Hematopoietic multipotent progenitor cell treated with erythropoietin and hydrocortisone succinate and interleukin-3 and kit ligand, for 6 days (in vitro differentiated cells): Measurements from ENCODE around the gene RAB25.
"Not testable (repeated sequence)": the region's sequence is repeated elsewhere in the genome, so short reads cannot be mapped to it uniquely, and the experiment has no call there.

Experiments used
- DNase-seq: peaks from one replicate; pipeline ENCODE4 v3.0.0-alpha.2; 2015

RAB25 gene

GRCh38 chr1:156055281-156056048 is 5.5 kb upstream of the RAB25 start:
- DNase-seq: peak; percentile 51

DNA sequence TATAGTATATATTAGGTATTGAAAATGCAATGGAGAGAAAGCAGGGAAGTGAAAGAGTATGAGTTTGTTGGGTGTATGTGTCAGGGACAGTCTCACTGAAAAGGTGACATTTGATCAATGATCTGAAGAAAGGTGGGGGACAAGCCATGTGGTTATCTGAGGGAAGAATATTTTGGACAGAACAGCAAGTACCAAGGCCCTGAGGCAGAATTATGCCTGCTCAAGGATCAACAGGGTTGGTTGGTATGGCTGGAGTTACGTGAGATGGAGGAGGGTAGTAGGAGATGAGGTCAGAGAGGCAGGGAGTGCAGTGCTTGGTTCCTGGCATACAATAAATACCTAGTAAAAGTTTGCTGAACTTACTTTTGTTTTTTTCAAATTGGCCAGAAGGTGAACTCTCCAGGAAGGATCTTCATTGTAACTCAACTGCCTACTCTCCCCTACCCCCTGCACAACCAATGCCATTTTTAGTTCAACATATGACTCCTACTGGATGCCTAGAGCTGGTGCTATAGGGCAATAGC is 4.6 kb upstream of the RAB25 start:
- peak; percentile 34 for DNase-seq

DNA sequence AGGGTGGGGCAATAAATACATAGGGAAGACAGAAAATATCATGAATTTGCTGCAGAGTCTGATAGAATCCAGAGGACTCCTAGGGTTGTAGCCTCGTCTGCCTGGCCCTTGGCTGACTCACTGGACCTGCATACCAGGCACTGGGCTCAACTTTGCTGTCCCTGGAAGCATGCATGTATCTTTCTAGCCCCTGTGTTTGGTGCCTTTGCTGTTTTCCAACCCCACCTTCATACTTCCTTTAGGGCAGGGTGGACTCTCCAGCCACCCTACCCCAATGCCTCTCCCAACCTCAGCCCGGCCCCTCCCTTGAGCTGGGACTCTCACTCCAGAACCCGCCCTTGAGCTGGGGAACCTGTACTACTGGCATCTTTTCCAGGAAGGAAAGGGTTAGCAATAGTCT is 1.2 kb downstream of the RAB25 start:
- DNase-seq: no peak

DNA sequence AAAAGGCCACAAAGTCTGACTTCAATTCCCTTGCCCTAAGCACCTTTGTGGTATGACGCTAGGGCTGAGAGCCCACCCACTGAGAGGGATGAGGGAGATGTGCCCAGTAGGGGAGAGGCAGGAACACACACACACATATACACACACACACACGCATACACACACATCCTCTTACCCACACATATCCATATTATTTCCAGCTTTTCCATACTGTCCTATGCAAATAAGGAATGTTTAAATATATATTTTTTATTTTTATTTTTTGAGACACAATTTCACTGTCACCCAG is 3.0 kb downstream of the RAB25 start:
- DNase-seq: no peak

DNA sequence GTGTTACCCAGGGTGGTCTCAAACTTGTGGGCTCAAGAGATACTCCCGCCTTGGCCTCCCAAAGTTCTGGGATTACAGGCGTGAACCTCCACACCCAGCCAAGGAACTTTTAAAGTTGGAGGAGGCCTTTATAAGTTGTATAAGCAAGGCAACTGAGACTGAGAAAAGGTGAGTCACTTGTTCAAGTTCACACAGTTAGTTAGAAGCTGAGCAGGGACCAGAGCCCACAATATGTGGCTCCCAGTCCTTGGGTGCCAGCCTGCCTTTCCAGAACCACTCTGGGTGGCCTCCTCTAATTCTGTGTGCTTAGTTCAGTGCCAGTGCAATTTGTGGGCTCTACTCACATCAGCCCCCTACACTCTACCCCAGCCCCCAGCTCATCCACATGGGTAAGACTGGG is 3.7 kb downstream of the RAB25 start:
- no peak for DNase-seq

- no peak for DNase-seq
Observed at GRCh38 chr1:156065212-156065611, 4.3 kb downstream of the RAB25 start.

- no peak for DNase-seq
Observed at GRCh38 chr1:156065871-156066270, 4.9 kb downstream of the RAB25 start.

- no peak for DNase-seq
Observed at GRCh38 chr1:156067262-156067661, 6.3 kb downstream of the RAB25 start.

DNA sequence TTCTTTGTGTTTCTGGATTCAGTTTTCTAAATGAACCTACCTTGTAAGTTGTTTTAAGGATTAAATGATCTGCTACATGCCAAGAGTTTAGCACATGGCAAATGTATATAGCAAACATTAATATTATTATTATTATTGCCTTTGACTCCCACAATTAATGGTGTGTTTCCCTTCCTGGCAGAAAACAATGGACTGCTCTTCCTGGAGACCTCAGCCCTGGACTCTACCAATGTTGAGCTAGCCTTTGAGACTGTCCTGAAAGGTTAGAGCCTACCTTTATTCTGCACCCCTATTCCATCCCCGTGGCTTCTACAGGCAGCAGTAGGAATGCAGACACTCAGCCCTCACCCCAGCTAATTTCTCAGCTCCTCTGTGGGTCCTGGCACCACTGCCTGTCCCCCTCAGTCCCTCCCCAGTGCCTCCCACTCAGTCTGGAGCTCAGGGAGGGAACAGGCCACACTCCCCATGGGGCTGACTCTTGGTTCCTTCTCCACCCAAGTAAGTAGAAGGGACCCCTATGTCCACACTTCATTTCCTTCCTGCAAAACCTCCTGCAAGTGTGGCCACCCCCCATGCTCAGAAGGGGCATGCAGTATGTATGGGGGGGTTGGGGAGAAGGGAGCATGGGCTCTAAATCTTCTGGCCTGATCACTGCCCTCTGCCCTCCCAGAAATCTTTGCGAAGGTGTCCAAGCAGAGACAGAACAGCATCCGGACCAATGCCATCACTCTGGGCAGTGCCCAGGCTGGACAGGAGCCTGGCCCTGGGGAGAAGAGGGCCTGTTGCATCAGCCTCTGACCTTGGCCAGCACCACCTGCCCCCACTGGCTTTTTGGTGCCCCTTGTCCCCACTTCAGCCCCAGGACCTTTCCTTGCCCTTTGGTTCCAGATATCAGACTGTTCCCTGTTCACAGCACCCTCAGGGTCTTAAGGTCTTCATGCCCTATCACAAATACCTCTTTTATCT is 8.8 kb downstream of the RAB25 start:
- DNase-seq: no peak

- DNase-seq: no peak
Observed at GRCh38 chr1:156070548-156070947, 9.6 kb downstream of the RAB25 start.

DNA sequence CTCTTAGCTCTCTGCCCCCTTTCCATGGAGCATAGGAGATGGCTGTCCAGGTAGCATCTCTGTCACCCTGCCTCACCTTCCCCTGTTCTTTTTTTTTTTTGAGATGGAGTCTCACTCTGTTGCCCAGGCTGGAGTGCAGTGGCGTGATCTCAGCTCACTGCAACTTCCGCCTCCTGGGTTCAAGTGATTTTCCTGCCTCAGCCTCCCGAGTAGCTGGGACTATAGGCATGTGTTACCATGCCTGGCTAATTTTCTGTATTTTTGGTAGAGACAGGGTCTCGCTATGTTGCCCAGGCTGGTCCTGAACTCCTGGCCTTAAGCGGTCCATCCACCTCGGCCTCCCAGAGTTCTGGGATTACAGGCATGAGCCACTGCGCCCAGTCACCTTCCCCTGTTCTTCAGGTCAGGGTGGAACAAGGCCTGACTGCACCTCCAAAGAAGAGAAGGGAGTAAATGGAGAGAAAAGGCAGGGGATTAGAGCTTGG is 10.4 kb downstream of the RAB25 start:
- not testable (repeated sequence) for DNase-seq

DNA sequence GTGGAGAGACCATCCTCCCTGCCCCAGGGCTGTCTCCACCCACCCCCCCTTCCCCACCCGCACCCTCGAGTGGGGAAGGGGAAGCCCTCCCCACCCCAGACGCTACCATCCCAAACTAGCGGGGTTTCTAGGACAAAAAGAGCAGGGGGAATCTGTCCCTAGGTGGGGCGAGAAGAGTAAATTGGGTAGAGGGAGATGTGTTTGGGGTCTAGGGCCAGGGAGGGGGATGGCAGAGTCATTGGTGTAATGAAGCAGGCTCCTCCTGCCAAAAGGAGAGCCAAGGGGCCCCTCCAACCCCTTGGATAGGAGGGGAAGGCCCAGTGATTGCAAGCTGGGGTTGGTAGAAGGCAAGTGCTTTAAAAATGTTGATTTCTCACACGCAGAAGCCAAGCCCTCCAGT is 11.3 kb downstream of the RAB25 start:
- no peak for DNase-seq

- DNase-seq: no peak
Observed at GRCh38 chr1:156073110-156073687, 12.2 kb downstream of the RAB25 start.

- DNase-seq: no peak
Observed at GRCh38 chr1:156073740-156074139, 12.8 kb downstream of the RAB25 start.

- DNase-seq: no peak
Observed at GRCh38 chr1:156074661-156075060, 13.7 kb downstream of the RAB25 start.

DNA sequence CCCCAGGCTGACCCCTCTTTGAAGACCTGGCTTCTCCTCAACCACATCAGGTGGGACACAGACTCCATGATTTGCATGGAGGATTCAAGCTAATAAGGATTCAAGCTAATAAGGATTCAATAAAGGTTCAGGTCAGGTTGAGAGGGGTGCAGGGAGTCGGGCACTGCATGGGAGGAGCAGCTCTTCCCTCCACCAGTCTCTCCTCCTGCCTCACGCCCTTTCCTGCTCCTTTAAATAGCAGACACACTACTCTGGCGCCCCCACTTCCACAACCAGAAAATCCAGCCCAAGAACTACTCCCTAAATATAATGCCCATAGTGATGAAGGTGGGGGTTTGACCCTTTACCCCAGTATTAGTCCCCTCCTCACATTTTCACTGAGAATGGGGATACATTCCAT is 14.2 kb downstream of the RAB25 start:
- DNase-seq: peak; percentile 59

- DNase-seq: no peak
Observed at GRCh38 chr1:156075775-156076204, 14.8 kb downstream of the RAB25 start.

DNA sequence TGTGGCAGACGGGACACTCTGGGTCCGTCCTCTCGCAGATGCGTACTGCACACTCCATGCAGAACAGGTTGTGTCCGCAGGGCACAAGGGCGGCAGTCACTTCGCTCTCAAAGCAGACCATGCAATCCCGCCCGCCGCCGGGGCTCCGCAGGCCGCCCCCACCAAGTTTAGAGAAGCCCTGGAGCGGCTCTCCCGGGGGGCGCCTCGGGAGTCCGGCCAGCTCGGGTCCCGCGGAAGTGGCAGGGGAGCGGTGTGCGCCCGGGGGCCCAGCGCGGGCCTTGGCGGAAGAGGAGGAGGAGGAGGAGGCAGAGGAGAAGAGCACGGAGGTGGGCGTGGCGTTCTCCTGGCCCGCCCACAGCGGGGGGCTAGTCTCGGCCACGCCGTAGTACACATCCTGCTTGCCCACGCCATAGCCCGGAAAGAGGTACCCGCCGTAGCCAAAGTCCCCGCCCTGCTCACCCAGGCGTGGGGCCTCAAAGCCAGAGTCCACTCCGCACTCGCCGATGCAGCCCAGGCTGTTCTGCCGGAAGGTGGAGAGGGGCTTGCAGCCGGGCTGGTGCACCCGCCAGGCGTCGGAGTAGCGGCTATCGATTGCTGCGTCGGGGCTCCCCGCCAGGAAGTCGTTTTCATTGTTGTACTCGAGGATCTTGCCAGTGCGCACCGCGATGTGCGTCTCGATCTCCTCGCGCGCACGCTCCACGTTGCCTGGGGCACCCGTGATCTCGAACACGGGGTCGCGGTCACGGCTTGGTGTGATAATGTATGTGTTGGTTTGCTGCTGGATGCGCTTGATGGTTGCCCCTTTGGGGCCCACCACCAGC is 15.9 kb downstream of the RAB25 start:
- DNase-seq: peak; percentile 59

- DNase-seq: no peak
Observed at GRCh38 chr1:156077430-156077760, 16.4 kb downstream of the RAB25 start.

DNA sequence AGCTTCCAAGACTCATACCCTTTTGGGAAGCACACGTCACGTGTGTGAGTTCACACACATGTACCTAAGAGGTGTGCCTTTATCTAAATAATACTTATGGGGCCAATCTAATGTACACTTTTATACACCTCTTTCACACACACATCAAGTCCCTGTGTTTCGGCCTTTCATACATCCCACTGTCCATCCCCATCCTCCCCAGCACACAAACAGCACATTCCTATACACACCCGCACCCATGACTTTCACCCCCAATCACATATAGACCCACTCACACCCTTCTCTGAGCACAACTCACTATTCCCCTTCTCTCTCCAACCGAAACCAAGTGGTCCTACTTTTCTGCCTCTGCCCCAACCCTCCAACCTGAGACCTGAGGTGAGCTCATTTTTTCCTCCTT is 17.8 kb downstream of the RAB25 start:
- no peak for DNase-seq

- DNase-seq: no peak
Observed at GRCh38 chr1:156079762-156080161, 18.8 kb downstream of the RAB25 start.

GRCh38 chr1:156080241-156080862 is 19.4 kb downstream of the RAB25 start:
- DNase-seq: no peak
